ENCODE results near the gene SCMH1.

Gene SCMH1

DNA sequence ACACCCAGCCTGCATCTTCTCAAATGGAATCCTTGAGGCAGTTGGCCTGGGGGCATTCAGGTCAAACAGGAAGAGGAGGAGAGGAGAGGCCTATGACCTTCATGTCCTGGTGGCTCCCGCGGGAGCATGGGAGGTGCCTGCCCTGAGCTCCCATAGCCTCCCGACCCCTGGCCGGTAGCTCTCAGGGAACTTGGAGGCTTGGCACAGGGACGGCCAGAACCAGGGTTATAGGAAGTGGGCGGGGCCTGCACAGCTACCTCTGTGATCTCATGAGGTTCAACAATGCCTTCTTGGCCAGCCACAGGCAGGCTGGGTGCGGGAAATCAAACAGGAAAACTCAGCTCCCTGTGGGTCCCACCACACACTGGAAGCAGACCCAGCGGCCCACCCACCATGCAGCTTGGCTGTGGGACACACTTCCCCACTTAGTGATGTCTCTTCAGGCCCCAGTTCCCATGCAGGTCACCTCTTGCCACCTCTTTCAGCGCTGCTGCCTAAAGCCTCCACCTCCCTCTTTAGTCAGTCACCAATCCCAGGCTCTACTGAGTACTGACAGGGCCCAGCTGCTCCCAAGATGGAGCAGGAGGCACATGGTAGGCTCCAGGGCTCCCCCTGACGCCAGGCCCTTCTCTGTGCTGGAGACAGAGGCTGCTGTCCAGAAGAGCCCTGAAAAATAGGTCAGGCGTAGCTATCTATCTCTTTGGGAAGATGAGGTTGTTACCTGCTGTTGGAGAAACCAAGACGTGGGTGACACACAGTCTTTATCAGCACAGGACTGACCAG, 220.4 kb downstream of the SCMH1 start, which contains the start of gene SLFNL1:
Gene SLFNL1 (minus strand): TSS at position 200 of the 783 bp plus-strand sequence. CDS start 1,065 bp downstream, outside the sequence.
- DNase-seq = no peak

- no peak for DNase-seq
Observed at GRCh38 chr1:41020654-41021053, 221.5 kb downstream of the SCMH1 start.

GRCh38 chr1:41020109-41020576, 222.0 kb downstream of the SCMH1 start:
- no peak for DNase-seq

GRCh38 chr1:41019353-41019745, 222.8 kb downstream of the SCMH1 start:
- no peak for DNase-seq

- no peak for DNase-seq
Observed at GRCh38 chr1:41018018-41018410, 224.1 kb downstream of the SCMH1 start.

- no peak for DNase-seq
Observed at GRCh38 chr1:41017141-41018017, 224.7 kb downstream of the SCMH1 start.

DNA sequence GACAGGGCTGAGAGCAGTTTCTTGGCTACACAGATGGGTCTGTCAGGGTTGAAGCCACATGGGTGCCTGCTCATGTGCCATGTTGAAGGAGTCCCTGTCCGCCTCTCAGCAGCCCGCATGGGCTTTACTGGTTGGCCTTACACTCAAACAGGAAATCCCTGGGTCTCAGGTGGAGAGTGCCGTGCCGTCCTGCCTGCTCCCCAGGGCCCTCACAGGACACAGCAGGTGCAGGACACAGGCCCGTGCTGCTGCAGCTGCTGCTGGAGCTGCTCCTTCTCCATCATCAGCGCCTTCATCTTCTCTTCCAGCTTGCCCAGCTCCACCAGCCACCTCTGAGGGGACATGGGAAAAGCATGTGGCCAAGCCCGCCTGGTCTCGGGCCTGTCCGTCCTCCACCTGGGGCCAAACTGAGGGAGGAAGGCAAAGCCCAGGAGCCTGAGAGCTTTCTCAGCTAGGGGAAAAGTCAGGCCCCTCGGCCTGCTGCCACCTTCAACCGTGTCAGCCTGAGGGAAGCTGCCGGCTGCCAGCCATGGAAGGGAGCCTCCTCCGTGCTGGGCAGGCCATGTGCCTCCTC, 226.1 kb downstream of the SCMH1 start:
- DNase-seq = no peak

- no peak for DNase-seq
Observed at GRCh38 chr1:41015281-41015896, 226.7 kb downstream of the SCMH1 start.

- DNase-seq = no peak
Observed at GRCh38 chr1:41014871-41015270, 227.2 kb downstream of the SCMH1 start.

- no peak for DNase-seq
Observed at GRCh38 chr1:41013796-41014195, 228.3 kb downstream of the SCMH1 start.

DNA sequence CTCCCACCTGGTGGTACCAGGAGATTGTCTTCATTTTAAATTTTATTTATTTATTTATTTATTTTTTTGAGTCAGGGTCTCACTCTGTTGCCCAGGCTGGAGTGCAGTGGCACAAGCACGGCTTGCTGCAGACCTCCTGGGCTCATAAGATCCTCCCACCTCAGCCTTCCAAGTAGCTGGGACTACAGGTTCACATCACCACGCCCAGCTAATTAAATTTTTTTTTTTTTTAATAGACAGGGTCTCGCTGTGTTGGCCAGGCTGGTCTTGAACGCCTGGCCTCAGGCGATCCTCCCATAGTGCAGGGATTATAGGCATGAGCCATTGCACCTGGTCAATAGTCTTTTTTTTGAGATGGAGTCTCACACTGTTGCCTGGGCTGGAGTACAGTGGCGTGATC, 229.1 kb downstream of the SCMH1 start:
- no peak for DNase-seq

DNA sequence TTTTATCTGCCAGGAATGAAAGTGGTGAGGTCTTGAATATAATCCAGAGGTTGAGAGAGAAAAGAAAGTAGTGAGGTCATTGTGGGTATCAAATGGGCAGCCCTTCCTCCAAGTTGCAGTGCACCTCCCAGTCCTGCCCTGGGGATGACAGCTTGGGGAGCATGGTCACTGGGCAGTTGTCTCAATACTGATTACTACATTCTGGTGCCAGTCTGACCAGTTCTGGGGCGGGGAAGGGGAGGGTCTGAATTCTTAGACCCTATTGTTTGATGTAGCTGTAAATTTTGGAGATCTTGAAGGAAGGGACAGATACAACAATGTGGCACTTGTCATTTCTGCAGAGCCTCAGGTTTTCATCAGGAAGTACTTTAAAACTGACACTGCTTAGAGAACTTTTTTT, 231.8 kb downstream of the SCMH1 start:
- no peak for DNase-seq

- no peak for DNase-seq
Observed at GRCh38 chr1:41009466-41009865, 232.6 kb downstream of the SCMH1 start.

DNA sequence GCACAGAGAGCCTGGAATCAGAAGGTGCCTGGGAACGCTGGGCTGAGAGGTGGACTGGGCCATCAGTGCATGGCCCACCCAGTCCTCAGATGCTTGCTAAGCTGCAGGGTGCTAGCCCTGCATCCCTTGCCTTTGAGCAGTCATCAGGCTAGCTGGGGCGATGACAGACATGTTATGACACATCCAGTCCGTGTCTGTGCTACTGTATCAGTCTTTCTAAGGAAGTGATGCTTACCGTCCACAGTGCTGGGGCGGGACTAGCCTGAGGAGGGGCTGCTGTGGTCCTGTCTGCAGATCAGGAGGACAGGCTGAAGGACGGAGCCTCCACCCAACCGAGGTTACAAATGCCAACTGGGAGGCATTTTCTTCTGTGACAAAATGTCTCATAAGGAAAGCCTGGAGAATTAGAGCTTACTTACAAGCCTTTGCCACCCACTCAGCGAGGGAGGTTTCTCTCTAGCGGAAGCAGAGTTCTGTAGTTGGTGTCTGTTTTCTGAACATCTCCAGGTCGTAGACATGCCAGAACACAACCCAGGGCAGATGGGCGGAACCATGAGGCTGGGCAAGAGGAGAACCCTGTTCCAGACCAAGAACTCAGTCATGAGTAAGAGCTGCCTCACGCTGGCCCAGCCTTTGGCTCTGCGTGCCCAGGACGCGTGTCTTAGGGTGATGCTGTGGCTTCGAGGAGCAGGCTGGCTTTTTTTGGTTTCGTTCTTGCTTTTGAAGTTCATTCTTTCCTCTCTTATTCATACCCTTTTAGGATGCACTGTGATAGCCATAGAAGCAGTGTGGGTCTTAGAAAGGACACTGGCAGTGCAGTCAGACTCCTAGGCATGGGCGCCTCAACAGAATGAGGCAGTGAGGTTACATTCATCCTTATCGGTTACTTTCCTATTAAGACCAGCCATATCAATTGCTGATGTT, 234.9 kb downstream of the SCMH1 start:
- DNase-seq = no peak

- no peak for DNase-seq
Observed at GRCh38 chr1:41005876-41006275, 236.2 kb downstream of the SCMH1 start.

DNA sequence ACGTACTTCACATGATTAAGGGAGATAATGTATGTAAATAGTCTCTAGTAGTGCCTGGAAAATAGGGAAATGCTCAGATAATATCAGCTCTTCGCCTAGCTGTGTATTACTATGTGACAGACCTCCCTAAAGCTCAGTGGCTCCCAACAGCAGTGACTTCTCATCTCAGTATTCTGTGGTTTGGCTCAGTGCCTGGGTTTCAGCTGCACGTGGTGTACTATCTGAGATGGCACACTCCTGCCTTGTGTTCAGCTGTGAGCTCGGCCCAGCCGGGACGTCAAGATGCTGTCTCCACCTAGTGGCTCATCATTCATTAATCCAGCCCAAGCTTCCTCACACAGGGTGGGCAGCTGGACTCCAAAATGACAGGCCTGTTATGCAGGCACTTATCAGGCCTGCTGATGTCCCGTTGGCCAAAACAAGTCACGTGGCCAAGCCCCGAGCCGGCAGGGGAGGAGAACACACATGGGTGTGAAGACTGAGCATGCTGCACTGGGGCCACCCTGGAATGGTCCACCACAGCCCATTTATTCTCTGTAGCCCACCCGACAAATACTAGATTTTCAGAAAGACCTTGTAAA, 238.4 kb downstream of the SCMH1 start:
- peak; percentile 28 to 65 for DNase-seq

- no peak for DNase-seq
Observed at GRCh38 chr1:41003127-41003639, 238.9 kb downstream of the SCMH1 start.

DNA sequence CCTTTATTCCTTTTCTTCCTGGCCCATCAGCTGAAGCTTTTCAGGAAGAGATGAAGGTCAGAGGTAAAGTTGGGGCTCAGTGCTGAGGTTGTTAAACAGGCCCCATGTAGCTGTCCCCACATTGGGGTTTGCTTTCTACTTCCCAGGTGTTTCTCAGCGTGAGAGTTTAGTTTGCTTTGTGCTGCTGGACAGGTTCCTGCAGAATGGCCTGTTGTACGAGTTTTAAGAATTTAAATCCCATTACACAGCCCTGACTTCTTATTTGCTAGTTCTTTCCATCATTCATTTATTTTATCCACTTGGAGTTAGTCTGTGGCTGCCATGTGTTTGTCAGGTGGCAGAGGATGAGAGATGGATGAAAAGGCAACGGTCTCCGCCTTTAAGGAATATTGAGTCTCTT, 243.4 kb downstream of the SCMH1 start:
- DNase-seq = no peak

- DNase-seq = no peak
Observed at GRCh38 chr1:40997096-40997495, 245.0 kb downstream of the SCMH1 start.

- no peak for DNase-seq
Observed at GRCh38 chr1:40989066-40989465, 253.0 kb downstream of the SCMH1 start.

DNA sequence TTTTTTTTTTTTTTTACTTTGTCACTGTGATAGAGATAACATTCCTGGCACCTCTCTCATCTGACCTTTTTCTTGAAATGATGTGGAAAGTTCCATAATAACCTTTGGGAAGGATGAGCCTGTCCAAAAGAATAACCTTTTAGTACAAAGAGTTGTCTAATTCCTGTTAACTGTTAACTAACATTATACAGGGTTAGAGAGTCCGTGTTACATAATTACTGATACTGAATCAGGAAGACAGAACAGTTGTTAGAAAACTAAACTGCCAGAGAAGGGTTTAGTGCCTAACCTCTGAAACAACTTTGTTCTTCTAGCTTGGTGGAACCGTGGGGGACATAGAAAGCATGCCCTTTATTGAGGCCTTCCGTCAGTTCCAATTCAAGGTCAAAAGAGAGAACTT, 253.8 kb downstream of the SCMH1 start:
- DNase-seq = no peak

Measured in SHP77 (cell line).